MM.1S (cell line): ENCODE results near the gene RPL36AL.

ENCODE experiments used
- CTCF ChIP-seq: fragments of 300-600 bp; sonication (generic); IDR thresholded peaks from 2 replicates; pipeline ENCODE4 v1.5.1; 2016; ENCODE audit warnings: antibody characterized with exemption, low read length, mixed read lengths
- EZH2 ChIP-seq: fragments of 300-600 bp; sonication (generic); optimal IDR thresholded peaks from 2 replicates; pipeline ENCODE3; 2017; ENCODE audit warnings: low read depth, mild to moderate bottlenecking, antibody characterized with exemption, low read length, mixed read lengths
- EZH2phosphoT487 ChIP-seq: fragments of 300-600 bp; sonication (generic); IDR thresholded peaks from 2 replicates; pipeline ENCODE4 v1.6.1; 2018; ENCODE audit warnings: antibody characterized with exemption, low read length

DNA sequence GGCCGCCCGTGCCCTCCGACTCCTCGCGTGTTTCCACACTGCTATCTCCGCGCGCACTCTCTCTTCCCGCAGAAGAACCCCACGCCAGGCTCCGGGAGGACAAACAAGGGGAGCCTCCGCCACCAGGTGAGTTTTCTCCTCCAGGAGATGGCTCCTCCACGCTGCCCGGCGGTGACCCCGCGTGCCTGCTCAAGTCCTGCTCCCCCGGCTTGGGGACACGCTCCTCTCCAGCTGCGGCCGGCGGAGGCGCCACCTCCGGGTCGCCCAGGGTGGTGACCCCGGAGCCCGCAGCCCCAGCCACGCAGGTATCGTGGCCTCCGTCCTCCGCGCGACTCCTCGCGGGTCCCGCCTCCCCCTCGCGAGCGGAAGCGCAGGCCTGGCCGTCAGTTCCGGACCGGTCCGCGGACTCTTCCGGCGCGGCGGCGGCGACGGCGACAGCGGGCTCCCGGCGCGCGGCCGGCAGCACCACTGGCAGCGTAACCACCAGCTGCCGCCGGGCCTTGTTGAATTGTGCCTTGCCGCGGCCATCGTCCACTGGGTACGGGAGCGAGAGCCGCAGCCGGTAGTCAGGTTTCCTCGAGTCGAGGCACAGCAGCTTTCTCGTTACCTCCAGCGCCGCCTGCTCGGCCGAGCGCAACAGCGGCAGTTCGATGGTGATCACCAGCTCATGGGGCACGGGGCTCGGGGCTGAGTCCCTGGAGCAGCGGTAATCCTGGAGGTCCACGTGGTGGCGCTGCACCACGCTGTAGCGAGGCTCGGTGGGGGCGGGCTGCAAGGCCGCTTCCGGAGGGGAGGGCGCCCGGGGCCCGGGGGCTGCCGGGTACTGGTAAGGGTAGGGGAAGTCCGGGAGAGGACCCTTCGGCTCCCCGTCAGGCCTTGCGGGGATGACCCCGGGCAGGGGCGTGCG lies 13.5 kb upstream of the RPL36AL start:
- peak; percentile 56 for TF ChIP-seq CTCF
- TF ChIP-seq EZH2: no peak
- TF ChIP-seq EZH2phosphoT487: no peak
